HG03354 (cell line): ENCODE measurements around the gene SNAPIN.
A peak's percentile ranks its signal among the peaks of the same experiment; 100 is the strongest.
"Not testable (repeated sequence)": the region's sequence is repeated elsewhere in the genome, so short reads cannot be mapped to it uniquely, and the experiment has no call there.

Source experiments
- ATAC-seq: cut with Tn5 transposase; IDR thresholded peaks from one replicate; pipeline ENCODE4 v1.9.1; 2021; ENCODE audit warnings: mild to moderate bottlenecking; ENCODE audit not compliant: unreplicated experiment, poor library complexity, severe bottlenecking

SNAPIN gene

GRCh38 chr1:153643100-153643499 lies 15.4 kb upstream of the SNAPIN start:
- ATAC-seq = no peak

- no peak for ATAC-seq
Observed at GRCh38 chr1:153643816-153644215, 14.7 kb upstream of the SNAPIN start.

- ATAC-seq = no peak
Observed at GRCh38 chr1:153646672-153647345, 11.7 kb upstream of the SNAPIN start.

GRCh38 chr1:153647346-153647714 lies 11.2 kb upstream of the SNAPIN start:
- no peak for ATAC-seq

- ATAC-seq = no peak
Observed at GRCh38 chr1:153648000-153648643, 10.4 kb upstream of the SNAPIN start.

- ATAC-seq = no peak
Observed at GRCh38 chr1:153649137-153649862, 9.2 kb upstream of the SNAPIN start.

GRCh38 chr1:153649863-153650235 lies 8.7 kb upstream of the SNAPIN start:
- no peak for ATAC-seq

GRCh38 chr1:153651771-153652170 lies 6.7 kb upstream of the SNAPIN start:
- no peak for ATAC-seq

- no peak for ATAC-seq
Observed at GRCh38 chr1:153652805-153653500, 5.5 kb upstream of the SNAPIN start.

- ATAC-seq = no peak
Observed at GRCh38 chr1:153655333-153655732, 3.2 kb upstream of the SNAPIN start.

GRCh38 chr1:153659175-153659534 lies 652 bp downstream of the SNAPIN start:
- ATAC-seq = no peak

- ATAC-seq = no peak
Observed at GRCh38 chr1:153659656-153660055, 1.2 kb downstream of the SNAPIN start.

GRCh38 chr1:153661111-153661708 lies 2.7 kb downstream of the SNAPIN start:
- no peak for ATAC-seq

GRCh38 chr1:153662269-153662668 lies 3.8 kb downstream of the SNAPIN start:
- ATAC-seq = no peak

- ATAC-seq = no peak
Observed at GRCh38 chr1:153663211-153663610, 4.7 kb downstream of the SNAPIN start.

- ATAC-seq = no peak
Observed at GRCh38 chr1:153667439-153667838, 8.9 kb downstream of the SNAPIN start.

- not testable (repeated sequence) for ATAC-seq
Observed at GRCh38 chr1:153668672-153669071, 10.2 kb downstream of the SNAPIN start.

- no peak for ATAC-seq
Observed at GRCh38 chr1:153669606-153670005, 11.1 kb downstream of the SNAPIN start.

GRCh38 chr1:153670257-153670858 lies 11.9 kb downstream of the SNAPIN start:
- ATAC-seq = peak; percentile 1
